ENCODE measurements around the gene PPM1L. TPM values are rescaled to one million over a fixed set of nuclear protein-coding genes. Genes with fewer than 3 reads are reported as not detected.
A peak's percentile ranks its signal among the peaks of the same experiment; 100 is the strongest.

The PPM1L gene
- polyA plus RNA-seq, 3 donors: 5.5 to 9.9 (median 7.8) TPM

DNA sequence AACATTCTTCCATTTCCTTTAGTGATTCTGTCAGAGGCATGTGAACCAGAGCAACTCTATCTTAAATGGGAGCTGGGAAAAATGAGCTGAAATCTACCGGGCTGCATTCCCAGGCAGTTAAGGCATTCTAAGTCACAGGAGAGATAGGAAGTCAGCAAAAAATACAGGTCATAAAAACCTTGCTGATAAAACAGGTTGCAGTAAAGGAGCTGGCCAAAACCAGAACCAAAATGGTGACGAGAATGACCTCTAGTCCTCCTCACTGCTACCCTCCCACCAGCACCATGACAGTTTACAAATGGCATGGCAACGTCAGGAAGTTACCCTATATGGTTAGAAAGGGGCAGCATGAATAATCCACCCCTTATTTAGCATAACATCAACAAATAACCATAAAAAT is 282.7 kb downstream of the PPM1L start:
- Histone ChIP-seq H3K4me3 (replicated peaks in 1 of 3; ENCODE audit: low read depth in 2 of 3, low read length in 3 of 3) (no peak overlapping the region), H3K4me1 (ENCODE audit: control insufficient read depth in 1 of 2, insufficient read depth in 2 of 2, low read length in 2 of 2) (peaks cover 19 to 29% of the 10 kb centered on the region in 2 donors), H2AFZ (ENCODE audit: insufficient read depth, low read depth, low read length, poor library complexity, severe bottlenecking) (no peak overlapping the region), H3K9me3 (replicated peaks in 1 of 2; ENCODE audit: control insufficient read depth in 1 of 2, insufficient read depth in 1 of 2, low read length in 2 of 2) (no peaks in the 10 kb centered on the region), H3K4me2 (replicated peaks; ENCODE audit: extremely low read depth, low read length, poor library complexity, severe bottlenecking) (no peak overlapping the region), H4K20me1 (ENCODE audit: insufficient read depth, low read length) (no peaks in the 10 kb centered on the region), H3K9ac (ENCODE audit: insufficient read depth, low read length, poor library complexity, severe bottlenecking) (no peak overlapping the region), H3K27ac (ENCODE audit: low read depth in 1 of 2, low read length in 2 of 2) (no peak overlapping the region), H3K79me2 (ENCODE audit: insufficient read depth, low read length) (no peaks in the 10 kb centered on the region), H3K27me3 (ENCODE audit: control insufficient read depth in 2 of 2, insufficient read depth in 2 of 2, low read length in 2 of 2) (no peaks in the 10 kb centered on the region), H3K36me3 (replicated peaks in 1 of 2; ENCODE audit: control insufficient read depth in 1 of 2, insufficient read depth in 2 of 2, low read length in 2 of 2) (no peaks in the 10 kb centered on the region)
- no peak for DNase-seq
- H3K4me3 Mint-ChIP-seq: no peak overlapping the region
- intact Hi-C loops (cut with micrococcal nuclease): loop anchor here (5.0 kb wide), 2 partner anchors 34 to 56 kb away; no protein-coding TSS in a partner anchor
- H3K27me3 Mint-ChIP-seq (ENCODE audit: low read depth in 3 of 3): peaks cover 3 to 5% (median 3%) of the 10 kb centered on the region in 3 donors
- peaks cover 0 to 6% (median 0%) of the 10 kb centered on the region in 7 donors for H3K9me3 Mint-ChIP-seq
- 100% methylated on average over 1 of the region's 3 CpGs for WGBS (ENCODE audit: insufficient coverage)
- H3K36me3 Mint-ChIP-seq: peaks cover 3 to 4% of the 10 kb centered on the region in 2 donors
- H3K4me1 Mint-ChIP-seq: peaks cover 33% of the 10 kb centered on the region
- TF ChIP-seq CTCF (IDR thresholded peaks at IDR 0.05): no peak
- peak overlapping the region in 1 of 7 donors; percentile 45 for H3K27ac Mint-ChIP-seq

DNA sequence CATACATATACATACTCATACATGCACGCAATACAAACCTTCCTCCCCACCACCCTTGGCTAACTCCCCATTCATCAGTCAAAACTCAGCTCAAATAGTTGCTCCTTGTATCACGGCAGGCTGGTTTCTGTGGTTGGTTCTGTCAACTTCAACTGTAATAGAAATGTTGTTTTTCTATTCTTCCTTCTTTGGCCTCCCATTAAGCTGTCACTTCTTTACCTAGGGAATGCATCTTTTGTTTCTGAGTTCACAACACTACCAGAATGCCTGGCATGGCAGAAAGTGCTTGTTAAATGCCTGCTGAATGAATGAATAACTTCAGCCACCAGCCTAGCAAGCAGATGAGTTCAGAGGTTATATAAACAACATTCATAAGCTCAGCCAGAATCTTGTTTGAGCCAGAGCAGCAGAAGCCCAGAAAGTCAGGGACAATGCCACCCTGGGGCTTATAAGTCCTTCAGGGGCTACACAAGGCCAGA is 286.0 kb downstream of the PPM1L start:
- Histone ChIP-seq H4K20me1 (ENCODE audit: insufficient read depth, low read length) (no peaks in the 10 kb centered on the region), H3K79me2 (ENCODE audit: insufficient read depth, low read length) (no peaks in the 10 kb centered on the region), H3K36me3 (replicated peaks in 1 of 2; ENCODE audit: control insufficient read depth in 1 of 2, insufficient read depth in 2 of 2, low read length in 2 of 2) (no peaks in the 10 kb centered on the region), H2AFZ (ENCODE audit: insufficient read depth, low read depth, low read length, poor library complexity, severe bottlenecking) (no peak overlapping the region), H3K9ac (ENCODE audit: insufficient read depth, low read length, poor library complexity, severe bottlenecking) (no peak overlapping the region), H3K4me3 (replicated peaks in 1 of 3; ENCODE audit: low read depth in 2 of 3, low read length in 3 of 3) (no peak overlapping the region), H3K27me3 (ENCODE audit: control insufficient read depth in 2 of 2, insufficient read depth in 2 of 2, low read length in 2 of 2) (no peaks in the 10 kb centered on the region), H3K9me3 (replicated peaks in 1 of 2; ENCODE audit: control insufficient read depth in 1 of 2, insufficient read depth in 1 of 2, low read length in 2 of 2) (no peaks in the 10 kb centered on the region), H3K4me1 (ENCODE audit: control insufficient read depth in 1 of 2, insufficient read depth in 2 of 2, low read length in 2 of 2) (peaks cover 0 to under 1% of the 10 kb centered on the region in 2 donors), H3K4me2 (replicated peaks; ENCODE audit: extremely low read depth, low read length, poor library complexity, severe bottlenecking) (no peak overlapping the region), H3K27ac (ENCODE audit: low read depth in 1 of 2, low read length in 2 of 2) (no peak overlapping the region)
- Mint-ChIP-seq H3K4me1 (peaks cover 1% of the 10 kb centered on the region), H3K9me3 (peaks cover 0 to 14% (median 8%) of the 10 kb centered on the region in 7 donors), H3K27me3 (ENCODE audit: low read depth in 3 of 3) (peaks cover 3% of the 10 kb centered on the region in 3 donors), H3K36me3 (peaks cover 6 to 14% of the 10 kb centered on the region in 2 donors), H3K4me3 (no peak overlapping the region), H3K27ac (no peak overlapping the region)
- no peak for DNase-seq
- WGBS (ENCODE audit: insufficient coverage): no CpG with 5 or more reads among the region's 2 CpGs
- intact Hi-C loops (cut with micrococcal nuclease): no loop called here
- no peak for TF ChIP-seq CTCF (IDR thresholded peaks at IDR 0.05)
